Vein endothelial cell (primary cell): ENCODE measurements around the gene EVX2. TPM values are rescaled to one million over a fixed set of nuclear protein-coding genes. Genes with fewer than 3 reads are reported as not detected.

Source experiments
- total RNA-seq: library from RNA; depleted of rRNA; stranded (reverse); fragments of >200 nt; gene quantifications from 2 replicates; pipeline ENCODE4 v1.2.3, GENCODE V29; 2012

The EVX2 gene
- not detected in 2 replicates for total RNA-seq

GRCh38 chr2:176083796-176084261 is at the start of gene EVX2:
TSS of gene EVX2 (minus strand) at chr2:176083962. CDS start at chr2:176083776, 186 bp downstream.

GRCh38 chr2:176128982-176129796 is 45.4 kb upstream of the EVX2 start, which contains the start of gene HOXD8:
TSS of gene HOXD8 (plus strand) at chr2:176129705. CDS start at chr2:176130367, 662 bp downstream.

GRCh38 chr2:176122683-176123410 is 39.1 kb upstream of the EVX2 start, which contains the start of gene HOXD9:
TSS of gene HOXD9 (plus strand) at chr2:176122719. CDS start at chr2:176122769, 50 bp downstream.

GRCh38 chr2:176115883-176116813 is 32.4 kb upstream of the EVX2 start, which contains the start of gene HOXD10:
TSS of gene HOXD10 (plus strand) at chr2:176116778. CDS start at chr2:176116834, 56 bp downstream.

GRCh38 chr2:176106581-176107539 is 23.1 kb upstream of the EVX2 start, which contains the start of gene HOXD11:
TSS of gene HOXD11 (plus strand) at chr2:176107280. CDS start at chr2:176107356, 76 bp downstream.

GRCh38 chr2:176099728-176100546 is 16.2 kb upstream of the EVX2 start, which contains the start of gene HOXD12:
TSS of gene HOXD12 (plus strand) at chr2:176099795. CDS start at chr2:176099802, 7 bp downstream.

GRCh38 chr2:176092270-176093144 is 8.7 kb upstream of the EVX2 start, which contains the start of gene HOXD13:
TSS of gene HOXD13 (plus strand) at chr2:176092721. CDS start at chr2:176092891, 170 bp downstream.

Other genes starting within 250 kb of the EVX2 start
- 14.1 and 27.8 TPM in 2 replicates for gene LNPK, start 81.7 kb downstream of the EVX2 start, total RNA-seq
- gene HOXD13, start 8.8 kb upstream of the EVX2 start, total RNA-seq: not detected in 2 replicates
- gene HOXD12, start 15.8 kb upstream of the EVX2 start, total RNA-seq: not detected in 2 replicates
- not detected in 2 replicates for gene HOXD11, start 23.3 kb upstream of the EVX2 start, total RNA-seq
- gene HOXD10, start 32.8 kb upstream of the EVX2 start, total RNA-seq: 2.2 and 2.3 TPM in 2 replicates
- 11.7 and 22.5 TPM in 2 replicates for gene HOXD9, start 38.8 kb upstream of the EVX2 start, total RNA-seq
- gene HOXD8, start 45.7 kb upstream of the EVX2 start, total RNA-seq: 22.1 and 24.8 TPM in 2 replicates
- 7.8 and 9.4 TPM in 2 replicates for gene HOXD4, start 67.6 kb upstream of the EVX2 start, total RNA-seq
- gene HOXD3, start 73.3 kb upstream of the EVX2 start, total RNA-seq: 13.4 and 18.0 TPM in 2 replicates
- gene HOXD1, start 104.7 kb upstream of the EVX2 start, total RNA-seq: 16.6 and 26.8 TPM in 2 replicates
- gene MTX2, start 185.5 kb upstream of the EVX2 start, total RNA-seq: 25.5 and 26.3 TPM in 2 replicates